Upper lobe of right lung (tissue), 1 donor: ENCODE data around the gene KHNYN. TPM values are rescaled to one million over a fixed set of nuclear protein-coding genes. Genes with fewer than 3 reads are reported as not detected.

Experiments
- ATAC-seq: fragments of 200-7000 bp; cut with Tn5 transposase; one replicate; pipeline ENCODE4 v1.9.1; 2020; ENCODE audit warnings: mild to moderate bottlenecking, moderate library complexity
- DNase-seq: peaks from one replicate; pipeline ENCODE4 v3.0.0-alpha.2; 2020
- H3K27ac ChIP-seq: fragments of 200-600 bp; one replicate; pipeline ENCODE4 v1.8.0; 2022
- H3K27me3 ChIP-seq: fragments of 200-600 bp; one replicate; pipeline ENCODE4 v1.8.0; 2022; ENCODE audit warnings: mild to moderate bottlenecking
- H3K36me3 ChIP-seq: fragments of 200-600 bp; one replicate; pipeline ENCODE4 v1.8.0; 2022
- H3K4me1 ChIP-seq: fragments of 200-600 bp; one replicate; pipeline ENCODE4 v1.8.0; 2022
- H3K4me3 ChIP-seq: fragments of 200-600 bp; one replicate; pipeline ENCODE4 v1.8.0; 2022; ENCODE audit warnings: mild to moderate bottlenecking
- H3K9me3 ChIP-seq: fragments of 200-600 bp; one replicate; pipeline ENCODE4 v1.8.0; 2022
- CTCF ChIP-seq: fragments of 200-600 bp; IDR thresholded peaks from one replicate; pipeline ENCODE4 v1.8.0; 2022; ENCODE audit warnings: antibody characterized with exemption
- intact Hi-C: fragments of 100-400 bp; cut with DNase I; formaldehyde crosslinking; loops from one replicate; pipeline ENCODE4 v1.11.0; 2022
- total RNA-seq: library from RNA; stranded (reverse); fragmentation: NEBNext Ultra II Directional; extraction: Animal tissue kit (Norgen Biotek cat#: 25700); gene quantifications from one replicate; pipeline ENCODE4 v1.2.1, GENCODE V29; 2021
- donor health status: DM: no; HTN: yes; CAD: no; lungs with severe emphysema.

The KHNYN gene
- total RNA-seq, 1 donor from 2014 or later, result 56.2 TPM

- no peak overlapping the region for H3K27ac ChIP-seq
- H3K36me3 ChIP-seq, result no peaks in the 10 kb centered on the region
- no peak for ATAC-seq
- intact Hi-C loops, result no loop called here
- no peaks in the 10 kb centered on the region for H3K27me3 ChIP-seq
- DNase-seq, result no peak
- no peaks in the 10 kb centered on the region for H3K9me3 ChIP-seq
- H3K4me3 ChIP-seq, result no peak overlapping the region
- H3K4me1 ChIP-seq, result peaks cover 25% of the 10 kb centered on the region
- no peak for TF ChIP-seq CTCF
Observed at GRCh38 chr14:24422694-24423601, 6.8 kb upstream of the KHNYN start.

GRCh38 chr14:24425704-24426103 lies 4.0 kb upstream of the KHNYN start:
- Histone ChIP-seq H3K27me3 (no peaks in the 10 kb centered on the region), H3K4me3 (no peak overlapping the region), H3K36me3 (no peaks in the 10 kb centered on the region), H3K9me3 (no peaks in the 10 kb centered on the region), H3K4me1 (peaks cover 27% of the 10 kb centered on the region), H3K27ac (no peak overlapping the region)
- DNase-seq, result no peak
- TF ChIP-seq CTCF, result no peak
- intact Hi-C loops, result loop anchor here (5.0 kb wide), 1 partner anchor 58 kb away; the partner anchor contains the start of gene NFATC4
- no peak for ATAC-seq

GRCh38 chr14:24426150-24426911 lies 3.4 kb upstream of the KHNYN start:
- no peak for ATAC-seq
- Histone ChIP-seq H3K27ac (no peak overlapping the region), H3K36me3 (no peaks in the 10 kb centered on the region), H3K27me3 (no peaks in the 10 kb centered on the region), H3K9me3 (no peaks in the 10 kb centered on the region), H3K4me1 (peaks cover 33% of the 10 kb centered on the region), H3K4me3 (no peak overlapping the region)
- DNase-seq, result no peak
- intact Hi-C loops, result loop anchor here (5.0 kb wide), 1 partner anchor 59 kb away; the partner anchor contains the start of gene NFATC4
- TF ChIP-seq CTCF, result no peak

GRCh38 chr14:24426912-24427536 lies 2.7 kb upstream of the KHNYN start:
- no peak overlapping the region for H3K4me3 ChIP-seq
- no peak overlapping the region for H3K27ac ChIP-seq
- no peak for TF ChIP-seq CTCF
- no peak for ATAC-seq
- H3K27me3 ChIP-seq, result no peaks in the 10 kb centered on the region
- DNase-seq, result no peak
- peaks cover 40% of the 10 kb centered on the region for H3K4me1 ChIP-seq
- no peaks in the 10 kb centered on the region for H3K9me3 ChIP-seq
- intact Hi-C loops, result loop anchor here (5.0 kb wide), 1 partner anchor 60 kb away; the partner anchor contains the start of gene NFATC4
- H3K36me3 ChIP-seq, result peaks cover 2% of the 10 kb centered on the region
